Suppressor macrophage treated with lipopolysaccharide for 4 hours (primary cell): Measurements from ENCODE around the gene LCNL1.

Source experiments
- DNase-seq: peaks from one replicate; pipeline ENCODE4 v3.0.0-alpha.2; 2020

LCNL1 gene

GRCh38 chr9:136982232-136983051 is at the start of gene LCNL1:
Gene LCNL1, plus strand, starts transcription at chr9:136982993. Its CDS starts 594 bp downstream, at chr9:136983587.
- no peak for DNase-seq

- no peak for DNase-seq
Observed at GRCh38 chr9:136934277-136934676, 48.5 kb upstream of the LCNL1 start.

- DNase-seq: peak; percentile 32
Observed at GRCh38 chr9:136935651-136936050, 47.1 kb upstream of the LCNL1 start.

- no peak for DNase-seq
Observed at GRCh38 chr9:136936645-136937170, 46.1 kb upstream of the LCNL1 start.

GRCh38 chr9:136937186-136938001 is 45.4 kb upstream of the LCNL1 start:
- DNase-seq: no peak

- no peak for DNase-seq
Observed at GRCh38 chr9:136939431-136939995, 43.3 kb upstream of the LCNL1 start.

GRCh38 chr9:136939996-136940525 is 42.7 kb upstream of the LCNL1 start:
- no peak for DNase-seq

- DNase-seq: no peak
Observed at GRCh38 chr9:136940526-136941230, 42.1 kb upstream of the LCNL1 start.

- DNase-seq: no peak
Observed at GRCh38 chr9:136941231-136942111, 41.3 kb upstream of the LCNL1 start.

- no peak for DNase-seq
Observed at GRCh38 chr9:136942112-136942880, 40.5 kb upstream of the LCNL1 start.

- DNase-seq: no peak
Observed at GRCh38 chr9:136942881-136943230, 39.9 kb upstream of the LCNL1 start.

- DNase-seq: peak; percentile 32
Observed at GRCh38 chr9:136943291-136944211, 39.2 kb upstream of the LCNL1 start.

- DNase-seq: peak; percentile 73
Observed at GRCh38 chr9:136944212-136944518, 38.6 kb upstream of the LCNL1 start.

- peak; percentile 99 for DNase-seq
Observed at GRCh38 chr9:136944519-136945332, 38.1 kb upstream of the LCNL1 start, which contains the start of the genes C8G and FBXW5. Gene C8G, plus strand, starts transcription at chr9:136945243. Its CDS starts 78 bp downstream, at chr9:136945321. Gene FBXW5, minus strand, starts transcription at chr9:136944738. Its CDS starts 655 bp downstream, at chr9:136944083.

- no peak for DNase-seq
Observed at GRCh38 chr9:136945333-136946227, 37.2 kb upstream of the LCNL1 start.

- DNase-seq: no peak
Observed at GRCh38 chr9:136946228-136947027, 36.4 kb upstream of the LCNL1 start.
